WTC11 (cell line): ENCODE measurements around the gene UBXN11. TPM values are rescaled to one million over a fixed set of nuclear protein-coding genes. Genes with fewer than 3 reads are reported as not detected.

Experiments used
- ATAC-seq: fragments of 200-7000 bp; cut with Tn5 transposase; 2 replicates; pipeline ENCODE4 v1.10.0; 2021; ENCODE audit warnings: mild to moderate bottlenecking, moderate library complexity
- CTCF ChIA-PET: fragments of 300-600 bp; sonication (Branson Sonifier 250); formaldehyde crosslinking; loops from one replicate; lab custom pipeline; 2021; ENCODE audit warnings: antibody characterized with exemption; lab: Charles Lee
- POLR2A ChIA-PET: fragments of 350-600 bp; sonication (Branson Sonifier 250); formaldehyde crosslinking; loops from one replicate; lab custom pipeline; 2021; ENCODE audit warnings: antibody characterized with exemption; lab: Charles Lee
- DNase-seq: peaks from one replicate; pipeline ENCODE4 v3.0.0; 2021; ENCODE audit warnings: low spot score
- H3K27ac Mint-ChIP-seq: 2 replicates; pipeline ENCODE4 v1.8.0; 2021; ENCODE audit warnings: mixed read lengths
- H3K27me3 Mint-ChIP-seq: 2 replicates; pipeline ENCODE4 v1.8.0; 2021; ENCODE audit warnings: low read depth, mild to moderate bottlenecking, moderate library complexity, mixed read lengths
- H3K36me3 Mint-ChIP-seq: 2 replicates; pipeline ENCODE4 v1.8.0; 2021; ENCODE audit warnings: mixed read lengths
- H3K4me1 Mint-ChIP-seq: 2 replicates; pipeline ENCODE4 v1.8.0; 2022; ENCODE audit warnings: mixed read lengths
- H3K4me3 Mint-ChIP-seq: 2 replicates; pipeline ENCODE4 v1.8.0; 2021; ENCODE audit warnings: mild to moderate bottlenecking, moderate library complexity, mixed read lengths
- H3K9me3 Mint-ChIP-seq: 2 replicates; pipeline ENCODE4 v1.8.0; 2021; ENCODE audit warnings: mixed read lengths
- CREB1 ChIP-seq: sonication (generic); formaldehyde crosslinking; IDR thresholded peaks from 2 replicates; pipeline ENCODE4 v1.8.0; 2023; ENCODE audit warnings: mild to moderate bottlenecking, missing genetic modification reagents
- E2F1 ChIP-seq: sonication (generic); formaldehyde crosslinking; IDR thresholded peaks from 2 replicates; pipeline ENCODE4 v1.8.0; 2022; ENCODE audit warnings: mild to moderate bottlenecking, missing genetic modification reagents
- E2F4 ChIP-seq: sonication (generic); formaldehyde crosslinking; IDR thresholded peaks from 2 replicates; pipeline ENCODE4 v1.8.1; 2022; ENCODE audit warnings: low read depth, mild to moderate bottlenecking, moderate library complexity, missing genetic modification reagents, borderline replicate concordance
- E2F5 ChIP-seq: sonication (generic); formaldehyde crosslinking; IDR thresholded peaks from 2 replicates; pipeline ENCODE4 v1.8.1; 2022; ENCODE audit warnings: mild to moderate bottlenecking, moderate library complexity, missing genetic modification reagents
- FOXJ3 ChIP-seq: sonication (generic); formaldehyde crosslinking; IDR thresholded peaks from 2 replicates; pipeline ENCODE4 v1.9.0; 2021; ENCODE audit warnings: missing genetic modification reagents, mild to moderate bottlenecking, borderline replicate concordance
- FOXP1 ChIP-seq: sonication (generic); formaldehyde crosslinking; IDR thresholded peaks from 2 replicates; pipeline ENCODE4 v1.8.0; 2022; ENCODE audit warnings: missing genetic modification reagents, mild to moderate bottlenecking, moderate library complexity, borderline replicate concordance
- FOXP4 ChIP-seq: sonication (generic); formaldehyde crosslinking; IDR thresholded peaks from 2 replicates; pipeline ENCODE4 v1.8.0; 2022; ENCODE audit warnings: mild to moderate bottlenecking, missing genetic modification reagents
- GABPB1 ChIP-seq: sonication (generic); formaldehyde crosslinking; IDR thresholded peaks from 2 replicates; pipeline ENCODE4 v1.8.1; 2023; ENCODE audit warnings: mild to moderate bottlenecking, missing genetic modification reagents
- JUN ChIP-seq: sonication (generic); formaldehyde crosslinking; IDR thresholded peaks from 2 replicates; pipeline ENCODE4 v1.8.0; 2023; ENCODE audit warnings: mild to moderate bottlenecking, missing genetic modification reagents
- MYBL2 ChIP-seq: sonication (generic); formaldehyde crosslinking; IDR thresholded peaks from 2 replicates; pipeline ENCODE4 v1.8.1; 2023; ENCODE audit warnings: mild to moderate bottlenecking, moderate library complexity, missing genetic modification reagents
- NR1H2 ChIP-seq: sonication (generic); formaldehyde crosslinking; IDR thresholded peaks from 2 replicates; pipeline ENCODE4 v1.9.0; 2021; ENCODE audit warnings: mild to moderate bottlenecking, moderate library complexity, missing genetic modification reagents
- RORB ChIP-seq: fragments of 250-450 bp; sonication (Bioruptor Pico); IDR thresholded peaks from 2 replicates; pipeline ENCODE4 v1.9.0; 2021; ENCODE audit warnings: mild to moderate bottlenecking
- TEAD4 ChIP-seq: sonication (generic); formaldehyde crosslinking; IDR thresholded peaks from 2 replicates; pipeline ENCODE4 v1.8.0; 2022; ENCODE audit warnings: mild to moderate bottlenecking, missing genetic modification reagents
- USF1 ChIP-seq: sonication (generic); formaldehyde crosslinking; IDR thresholded peaks from 2 replicates; pipeline ENCODE4 v1.8.0; 2022; ENCODE audit warnings: mild to moderate bottlenecking, missing genetic modification reagents
- ZBTB21 ChIP-seq: sonication (generic); formaldehyde crosslinking; IDR thresholded peaks from 2 replicates; pipeline ENCODE4 v1.8.1; 2023; ENCODE audit warnings: mild to moderate bottlenecking, missing genetic modification reagents, borderline replicate concordance
- ZNF281 ChIP-seq: sonication (generic); formaldehyde crosslinking; IDR thresholded peaks from 2 replicates; pipeline ENCODE4 v1.8.0; 2023; ENCODE audit warnings: mild to moderate bottlenecking, missing genetic modification reagents
- ZNF671 ChIP-seq: fragments of 250-450 bp; sonication (Bioruptor Pico); IDR thresholded peaks from 2 replicates; pipeline ENCODE4 v1.8.0; 2021; ENCODE audit warnings: mild to moderate bottlenecking
- total RNA-seq: library from RNA; stranded (reverse); gene quantifications from 3 replicates; pipeline ENCODE4 v1.2.3, GENCODE V29; 2021
- TF ChIP-seq, protein P1 (sequence below): sonication (generic); formaldehyde crosslinking; IDR thresholded peaks from 2 replicates; pipeline ENCODE4 v1.8.1; 2023; ENCODE audit warnings: mild to moderate bottlenecking, missing genetic modification reagents, moderate library complexity
- TF ChIP-seq, protein P2 (sequence below): sonication (generic); formaldehyde crosslinking; IDR thresholded peaks from 2 replicates; pipeline ENCODE4 v1.8.0; 2023; ENCODE audit warnings: missing genetic modification reagents, mild to moderate bottlenecking, borderline replicate concordance
- TF ChIP-seq, protein P3 (sequence below): sonication (generic); formaldehyde crosslinking; IDR thresholded peaks from 2 replicates; pipeline ENCODE4 v1.8.1; 2023; ENCODE audit warnings: mild to moderate bottlenecking, missing genetic modification reagents

Gene UBXN11
- total RNA-seq, 1 experiment from 2014 or later = 14.1 TPM

DNA sequence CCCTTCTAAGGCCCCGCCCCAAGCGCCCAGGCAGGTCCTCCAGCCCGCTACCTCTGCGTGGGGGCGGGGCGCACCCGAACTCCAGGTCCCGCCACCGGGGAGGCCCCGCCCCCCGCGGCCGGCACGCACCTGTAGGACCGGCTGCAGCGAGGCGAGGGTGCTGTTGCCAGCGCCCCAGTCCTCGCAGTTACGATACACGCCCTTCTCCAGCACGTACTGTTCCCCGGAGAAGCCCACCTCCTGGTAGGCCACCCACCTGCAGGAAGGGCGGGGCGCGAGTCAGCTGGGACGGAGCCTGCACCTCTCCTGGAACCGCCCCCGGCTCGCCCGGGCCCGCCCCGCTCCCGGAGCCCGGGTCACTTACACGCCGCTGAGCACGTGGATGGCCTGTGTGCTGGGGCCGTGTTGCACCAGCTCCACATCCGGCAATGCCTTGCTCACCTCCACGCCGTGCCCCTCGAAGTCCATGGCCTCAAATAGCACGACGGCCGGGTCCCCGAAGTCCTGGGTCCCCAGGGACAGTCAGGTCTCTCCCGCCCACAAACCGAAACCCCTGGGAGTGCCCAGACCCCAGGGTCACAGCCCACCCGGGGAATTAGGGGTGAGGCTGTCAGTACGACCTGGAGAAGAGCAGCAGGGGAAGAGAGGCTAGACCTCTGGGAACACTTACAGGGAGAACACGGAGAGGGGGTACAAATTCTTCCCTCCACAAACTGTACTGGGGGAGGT lies 30.2 kb upstream of the UBXN11 start:
- POLR2A ChIA-PET = interaction anchor here (1.0 to 1.2 kb wide), 3 partner anchors 14 to 103 kb away, joined by 3 to 8 read pairs (median 4); partner anchors contain the start of gene CEP85
- H3K27ac Mint-ChIP-seq = no peak overlapping the region
- ATAC-seq = peak; percentile 92
- CTCF ChIA-PET = interaction anchor here (0.8 to 2.2 kb wide), 6 partner anchors 27 to 167 kb away, joined by 3 to 18 read pairs (median 6); partner anchors contain the start of genes C1orf232 and ZNF593
- peak overlapping the region; percentile 96 for H3K4me3 Mint-ChIP-seq
- peak; percentile 97 for DNase-seq
- no peaks in the 10 kb centered on the region for H3K9me3 Mint-ChIP-seq
- peaks cover 8% of the 10 kb centered on the region for H3K27me3 Mint-ChIP-seq
- H3K4me1 Mint-ChIP-seq = peaks cover 28% of the 10 kb centered on the region
- peaks cover 4% of the 10 kb centered on the region; the same call in 1 of the 2 replicates for H3K36me3 Mint-ChIP-seq
- TF ChIP-seq CREB1 (CRISPR knock-in tag) (peak; percentile 89), ZNF281 (peak; percentile 76; the same call in 1 of the 2 replicates), FOXP1 (CRISPR knock-in tag) (peak; percentile 95; the same call in 1 of the 2 replicates), ZNF671 (no peak), MYBL2 (peak; percentile 75), ZBTB21 (CRISPR knock-in tag) (no peak), RORB (no peak), FOXJ3 (CRISPR knock-in tag) (no peak), TEAD4 (0 out of 2 replicates have a peak, but pooled peaks have one; percentile 67), JUN (CRISPR knock-in tag) (peak; percentile 39; the same call in 1 of the 2 replicates), USF1 (peak; percentile 81), E2F4 (CRISPR knock-in tag) (no peak), NR1H2 (CRISPR knock-in tag) (0 out of 2 replicates have a peak, but pooled peaks have one; percentile 38), GABPB1 (no peak), E2F1 (CRISPR knock-in tag) (peak; percentile 94), FOXP4 (CRISPR knock-in tag) (peak; percentile 85), E2F5 (CRISPR knock-in tag) (peak; percentile 92)
- TF ChIP-seq, protein P1, sequence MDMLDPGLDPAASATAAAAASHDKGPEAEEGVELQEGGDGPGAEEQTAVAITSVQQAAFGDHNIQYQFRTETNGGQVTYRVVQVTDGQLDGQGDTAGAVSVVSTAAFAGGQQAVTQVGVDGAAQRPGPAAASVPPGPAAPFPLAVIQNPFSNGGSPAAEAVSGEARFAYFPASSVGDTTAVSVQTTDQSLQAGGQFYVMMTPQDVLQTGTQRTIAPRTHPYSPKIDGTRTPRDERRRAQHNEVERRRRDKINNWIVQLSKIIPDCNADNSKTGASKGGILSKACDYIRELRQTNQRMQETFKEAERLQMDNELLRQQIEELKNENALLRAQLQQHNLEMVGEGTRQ (CRISPR knock-in tag) = 0 out of 2 replicates have a peak, but pooled peaks have one; percentile 44
- TF ChIP-seq, protein P2, sequence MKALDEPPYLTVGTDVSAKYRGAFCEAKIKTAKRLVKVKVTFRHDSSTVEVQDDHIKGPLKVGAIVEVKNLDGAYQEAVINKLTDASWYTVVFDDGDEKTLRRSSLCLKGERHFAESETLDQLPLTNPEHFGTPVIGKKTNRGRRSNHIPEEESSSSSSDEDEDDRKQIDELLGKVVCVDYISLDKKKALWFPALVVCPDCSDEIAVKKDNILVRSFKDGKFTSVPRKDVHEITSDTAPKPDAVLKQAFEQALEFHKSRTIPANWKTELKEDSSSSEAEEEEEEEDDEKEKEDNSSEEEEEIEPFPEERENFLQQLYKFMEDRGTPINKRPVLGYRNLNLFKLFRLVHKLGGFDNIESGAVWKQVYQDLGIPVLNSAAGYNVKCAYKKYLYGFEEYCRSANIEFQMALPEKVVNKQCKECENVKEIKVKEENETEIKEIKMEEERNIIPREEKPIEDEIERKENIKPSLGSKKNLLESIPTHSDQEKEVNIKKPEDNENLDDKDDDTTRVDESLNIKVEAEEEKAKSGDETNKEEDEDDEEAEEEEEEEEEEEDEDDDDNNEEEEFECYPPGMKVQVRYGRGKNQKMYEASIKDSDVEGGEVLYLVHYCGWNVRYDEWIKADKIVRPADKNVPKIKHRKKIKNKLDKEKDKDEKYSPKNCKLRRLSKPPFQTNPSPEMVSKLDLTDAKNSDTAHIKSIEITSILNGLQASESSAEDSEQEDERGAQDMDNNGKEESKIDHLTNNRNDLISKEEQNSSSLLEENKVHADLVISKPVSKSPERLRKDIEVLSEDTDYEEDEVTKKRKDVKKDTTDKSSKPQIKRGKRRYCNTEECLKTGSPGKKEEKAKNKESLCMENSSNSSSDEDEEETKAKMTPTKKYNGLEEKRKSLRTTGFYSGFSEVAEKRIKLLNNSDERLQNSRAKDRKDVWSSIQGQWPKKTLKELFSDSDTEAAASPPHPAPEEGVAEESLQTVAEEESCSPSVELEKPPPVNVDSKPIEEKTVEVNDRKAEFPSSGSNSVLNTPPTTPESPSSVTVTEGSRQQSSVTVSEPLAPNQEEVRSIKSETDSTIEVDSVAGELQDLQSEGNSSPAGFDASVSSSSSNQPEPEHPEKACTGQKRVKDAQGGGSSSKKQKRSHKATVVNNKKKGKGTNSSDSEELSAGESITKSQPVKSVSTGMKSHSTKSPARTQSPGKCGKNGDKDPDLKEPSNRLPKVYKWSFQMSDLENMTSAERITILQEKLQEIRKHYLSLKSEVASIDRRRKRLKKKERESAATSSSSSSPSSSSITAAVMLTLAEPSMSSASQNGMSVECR (CRISPR knock-in tag) = peak; percentile 63; the same call in 1 of the 2 replicates
- TF ChIP-seq, protein P3, sequence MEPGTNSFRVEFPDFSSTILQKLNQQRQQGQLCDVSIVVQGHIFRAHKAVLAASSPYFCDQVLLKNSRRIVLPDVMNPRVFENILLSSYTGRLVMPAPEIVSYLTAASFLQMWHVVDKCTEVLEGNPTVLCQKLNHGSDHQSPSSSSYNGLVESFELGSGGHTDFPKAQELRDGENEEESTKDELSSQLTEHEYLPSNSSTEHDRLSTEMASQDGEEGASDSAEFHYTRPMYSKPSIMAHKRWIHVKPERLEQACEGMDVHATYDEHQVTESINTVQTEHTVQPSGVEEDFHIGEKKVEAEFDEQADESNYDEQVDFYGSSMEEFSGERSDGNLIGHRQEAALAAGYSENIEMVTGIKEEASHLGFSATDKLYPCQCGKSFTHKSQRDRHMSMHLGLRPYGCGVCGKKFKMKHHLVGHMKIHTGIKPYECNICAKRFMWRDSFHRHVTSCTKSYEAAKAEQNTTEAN (CRISPR knock-in tag) = peak; percentile 64; the same call in 1 of the 2 replicates
